Tibial nerve (tissue), 4 donors: ENCODE data around the gene ASMTL.

ENCODE experiments used
- EP300 ChIP-seq, 2 donors: sonication (generic); formaldehyde crosslinking; IDR thresholded peaks; one replicate each; pipeline ENCODE4 v1.6.1; 2017; ENCODE audit warnings: antibody characterized with exemption in 2 of 2, mild to moderate bottlenecking in 1 of 2
- TF ChIP-seq, protein P1 (sequence below), 5 experiments: fragments of 200-600 bp in 3 of 5; fragments of 450-650 bp in 2 of 5; sonication (generic) in 3 of 5; IDR thresholded peaks; one replicate each; pipeline ENCODE4 v1.5.1; 2016 to 2019; ENCODE audit warnings: antibody characterized with exemption in 5 of 5, mild to moderate bottlenecking in 3 of 5, moderate library complexity in 2 of 5

DNA sequence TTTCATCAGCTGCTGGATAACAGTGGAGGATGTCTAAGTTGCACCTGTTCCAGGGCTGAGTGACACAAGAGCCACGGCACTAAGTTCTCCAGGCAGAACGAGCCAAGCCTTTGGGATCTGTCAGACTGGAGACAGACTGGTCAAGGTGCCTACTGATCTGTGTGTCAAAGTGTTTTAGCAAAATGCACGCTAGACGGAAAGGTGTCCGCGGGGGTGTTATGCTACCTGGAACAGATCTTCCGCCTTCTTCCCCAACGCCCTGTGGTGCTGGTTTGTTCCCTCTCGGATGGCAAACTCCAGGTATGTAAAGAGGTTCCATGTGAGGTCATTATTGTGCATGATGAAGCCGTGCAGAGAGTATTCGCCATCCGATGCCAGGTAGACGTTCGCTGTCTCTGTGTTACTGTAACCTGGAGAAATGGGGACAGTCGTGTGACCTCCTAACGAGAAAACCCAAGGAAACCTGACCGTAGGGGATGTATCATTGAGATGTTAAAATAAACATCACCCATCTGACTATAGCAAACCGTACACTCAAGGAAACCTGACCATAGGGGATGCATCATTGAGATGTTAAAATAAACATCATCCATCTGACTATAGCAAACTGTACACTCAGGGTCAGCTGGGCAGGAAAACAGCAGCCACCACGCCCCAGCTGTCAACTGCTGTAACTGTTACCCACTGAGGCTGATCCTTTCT, 31.1 kb downstream of the ASMTL start:
- TF ChIP-seq, protein P1, sequence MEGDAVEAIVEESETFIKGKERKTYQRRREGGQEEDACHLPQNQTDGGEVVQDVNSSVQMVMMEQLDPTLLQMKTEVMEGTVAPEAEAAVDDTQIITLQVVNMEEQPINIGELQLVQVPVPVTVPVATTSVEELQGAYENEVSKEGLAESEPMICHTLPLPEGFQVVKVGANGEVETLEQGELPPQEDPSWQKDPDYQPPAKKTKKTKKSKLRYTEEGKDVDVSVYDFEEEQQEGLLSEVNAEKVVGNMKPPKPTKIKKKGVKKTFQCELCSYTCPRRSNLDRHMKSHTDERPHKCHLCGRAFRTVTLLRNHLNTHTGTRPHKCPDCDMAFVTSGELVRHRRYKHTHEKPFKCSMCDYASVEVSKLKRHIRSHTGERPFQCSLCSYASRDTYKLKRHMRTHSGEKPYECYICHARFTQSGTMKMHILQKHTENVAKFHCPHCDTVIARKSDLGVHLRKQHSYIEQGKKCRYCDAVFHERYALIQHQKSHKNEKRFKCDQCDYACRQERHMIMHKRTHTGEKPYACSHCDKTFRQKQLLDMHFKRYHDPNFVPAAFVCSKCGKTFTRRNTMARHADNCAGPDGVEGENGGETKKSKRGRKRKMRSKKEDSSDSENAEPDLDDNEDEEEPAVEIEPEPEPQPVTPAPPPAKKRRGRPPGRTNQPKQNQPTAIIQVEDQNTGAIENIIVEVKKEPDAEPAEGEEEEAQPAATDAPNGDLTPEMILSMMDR (IDR thresholded peaks at IDR 0.05): no peak
- no peak for TF ChIP-seq EP300 (IDR thresholded peaks at IDR 0.05)
